Heart left ventricle (tissue), 16 donors: ENCODE measurements around the gene RALGAPA1. TPM values are rescaled to one million over a fixed set of nuclear protein-coding genes. Genes with fewer than 3 reads are reported as not detected.

Source experiments
- ATAC-seq, 4 donors: fragments of 200-7000 bp; cut with Tn5 transposase; one replicate each; pipeline ENCODE4 v1.9.1; 2020 to 2022; ENCODE audit warnings: moderate library complexity in 4 of 4, mild to moderate bottlenecking in 3 of 4, moderate number of reproducible peaks in 1 of 4
- DNase-seq, 5 donors: peaks; one replicate each; pipeline ENCODE4 v3.0.0-alpha.2; 2020
- H3K27ac ChIP-seq, 12 donors: fragments of 200-600 bp; sonication (generic) in 4 of 12; one replicate each; pipeline versions ENCODE4 v1.5.0 to v1.8.0; 2016 to 2022; ENCODE audit warnings: mild to moderate bottlenecking in 2 of 12
- H3K27me3 ChIP-seq, 9 donors: fragments of 200-600 bp; sonication (generic) in 2 of 9; one replicate each; pipeline versions ENCODE4 v1.5.1 to v1.8.0; 2016 to 2022; ENCODE audit warnings: mild to moderate bottlenecking in 3 of 9
- H3K36me3 ChIP-seq, 9 donors: fragments of 200-600 bp; sonication (generic) in 2 of 9; one replicate each; pipeline versions ENCODE4 v1.5.0 to v1.8.0; 2018 to 2022; ENCODE audit warnings: mild to moderate bottlenecking in 2 of 9
- H3K4me1 ChIP-seq, 12 donors: fragments of 200-600 bp; sonication (generic) in 4 of 12; one replicate each; pipeline versions ENCODE4 v1.5.0 to v1.8.0; 2016 to 2022; ENCODE audit warnings: mild to moderate bottlenecking in 3 of 12
- H3K4me3 ChIP-seq, 12 donors: fragments of 200-600 bp; sonication (generic) in 4 of 12; one replicate each; pipeline versions ENCODE4 v1.5.0 to v1.8.0; 2017 to 2022; ENCODE audit warnings: mild to moderate bottlenecking in 9 of 12, moderate library complexity in 4 of 12
- H3K9me3 ChIP-seq, 12 donors: fragments of 200-600 bp; sonication (generic) in 4 of 12; one replicate each; pipeline versions ENCODE4 v1.5.0 to v1.8.0; 2016 to 2022; ENCODE audit warnings: mild to moderate bottlenecking in 1 of 12
- POLR2A ChIP-seq, 2 donors: fragments of 450-650 bp; IDR thresholded peaks; one replicate each; pipeline ENCODE4 v1.6.1; 2017; ENCODE audit warnings: antibody characterized with exemption in 2 of 2, mild to moderate bottlenecking in 2 of 2, moderate library complexity in 2 of 2
- WGBS, 4 donors: extraction: QIAGEN DNeasy Blood & Tissue Kit in 2 of 4; methylation state at CpG; one replicate each; pipeline versions ENCODE4 v1.1.5 to v1.1.7; 2013 to 2018; 5-methylcytosine and 5-hydroxymethylcytosine counted together
- intact Hi-C, 10 donors: fragments of 100-400 bp; cut with DNase I; formaldehyde crosslinking; loops; one replicate each; pipeline versions ENCODE4 v1.11.1 to v1.14.2; 2022
- polyA plus RNA-seq, 2 donors: library from polyadenylated mRNA; stranded (reverse); fragments of 200-250 nt; gene quantifications; one replicate each; pipeline ENCODE4 v1.2.3, GENCODE V29; 2013
- total RNA-seq, 9 donors: library from RNA; depleted of rRNA in 2 of 9; stranded (reverse); fragments of >200 nt in 2 of 9; fragmentation: NEBNext Ultra II Directional in 3 of 9; extraction: Animal tissue kit (Norgen Biotek cat#: 25700) in 3 of 9; gene quantifications; one replicate each; pipeline versions ENCODE4 v1.1.0 to v1.2.4, GENCODE V29; 2016 to 2023
- TF ChIP-seq, protein P1 (sequence below), 12 donors: fragments of 200-600 bp; sonication (generic) in 4 of 12; IDR thresholded peaks; one replicate each; pipeline versions ENCODE4 v1.5.0 to v1.8.0; 2018 to 2022; ENCODE audit warnings: antibody characterized with exemption in 12 of 12, mild to moderate bottlenecking in 5 of 12
- donor health status: ischemic (EF 13 %, LVEDD 7.1; RV severe dilation, severe dysfunction).
- donor health status: healthy with polysubstance abuse.
- donor health status: DM: no; HTN: yes; CAD: no.
- donor health status: DM: no; HTN: no; CAD: no.
- donor health status: ischemic (EF 25% LVEDD 6.9; RV normal size, moderate dysfunction).
- donor health status: ischemic (EF 25% LVEDD 5.7; RV mildly dilated, moderate dysfunction).
- donor health status: healthy.
- donor health status: DM: yes; HTN: yes; CAD: no.
- donor health status: ischemic (EF 35%, LVEDD 5.7; RV mildly dilated, moderate dysfunction).
- donor health status: nonischemic (EF 11% LVEDD 7.7; RV severe dilation, severe dysfunction).
- donor health status: DM: yes; HTN: yes; CAD: no.
- donor health status: PGD.
- donor health status: ischemic (EF 29% LVEDD 5.4; RV normal size, mild dysfunction).
- donor health status: nonischemic (EF 23%, LVEDD 6.1; RV moderate dilation, normal function).

Gene RALGAPA1
- total and polyA plus RNA-seq, 11 donors, result 9.9 to 43.0 (median 27.8) TPM

DNA sequence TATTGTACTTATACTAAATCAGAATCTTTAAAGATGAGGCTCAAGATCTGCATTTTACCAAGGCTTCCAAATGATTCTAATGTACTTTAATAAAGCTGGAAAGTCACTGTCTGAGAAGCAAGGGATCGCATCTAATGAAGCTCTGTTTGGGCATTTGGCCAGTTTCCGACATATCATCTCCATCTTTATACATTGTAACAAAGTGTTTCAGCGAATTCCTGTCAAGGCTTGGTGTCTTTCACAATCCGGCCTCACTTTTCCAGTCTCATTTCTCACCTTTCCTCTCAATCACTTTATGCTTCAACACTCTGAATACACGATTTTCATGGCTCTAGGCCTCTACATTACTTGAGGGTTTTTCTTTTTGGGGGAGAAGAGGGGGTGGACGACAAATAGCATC, 302.6 kb downstream of the RALGAPA1 start:
- TF ChIP-seq, protein P1, sequence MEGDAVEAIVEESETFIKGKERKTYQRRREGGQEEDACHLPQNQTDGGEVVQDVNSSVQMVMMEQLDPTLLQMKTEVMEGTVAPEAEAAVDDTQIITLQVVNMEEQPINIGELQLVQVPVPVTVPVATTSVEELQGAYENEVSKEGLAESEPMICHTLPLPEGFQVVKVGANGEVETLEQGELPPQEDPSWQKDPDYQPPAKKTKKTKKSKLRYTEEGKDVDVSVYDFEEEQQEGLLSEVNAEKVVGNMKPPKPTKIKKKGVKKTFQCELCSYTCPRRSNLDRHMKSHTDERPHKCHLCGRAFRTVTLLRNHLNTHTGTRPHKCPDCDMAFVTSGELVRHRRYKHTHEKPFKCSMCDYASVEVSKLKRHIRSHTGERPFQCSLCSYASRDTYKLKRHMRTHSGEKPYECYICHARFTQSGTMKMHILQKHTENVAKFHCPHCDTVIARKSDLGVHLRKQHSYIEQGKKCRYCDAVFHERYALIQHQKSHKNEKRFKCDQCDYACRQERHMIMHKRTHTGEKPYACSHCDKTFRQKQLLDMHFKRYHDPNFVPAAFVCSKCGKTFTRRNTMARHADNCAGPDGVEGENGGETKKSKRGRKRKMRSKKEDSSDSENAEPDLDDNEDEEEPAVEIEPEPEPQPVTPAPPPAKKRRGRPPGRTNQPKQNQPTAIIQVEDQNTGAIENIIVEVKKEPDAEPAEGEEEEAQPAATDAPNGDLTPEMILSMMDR (IDR thresholded peaks at IDR 0.05), result no peak
- TF ChIP-seq POLR2A (IDR thresholded peaks at IDR 0.05), result no peak
- no peak for ATAC-seq
- no peaks in the 10 kb centered on the region for H3K4me1 ChIP-seq
- DNase-seq, result no peak
- no peak overlapping the region for H3K4me3 ChIP-seq
- intact Hi-C loops, result no loop called here
- H3K36me3 ChIP-seq, result no peaks in the 10 kb centered on the region
- 74 to 79% (median 77%) methylated on average over 6 of the region's 6 CpGs for WGBS, 4 donors
- no peak overlapping the region for H3K27ac ChIP-seq
- H3K27me3 ChIP-seq, result no peaks in the 10 kb centered on the region
- no peaks in the 10 kb centered on the region for H3K9me3 ChIP-seq

DNA sequence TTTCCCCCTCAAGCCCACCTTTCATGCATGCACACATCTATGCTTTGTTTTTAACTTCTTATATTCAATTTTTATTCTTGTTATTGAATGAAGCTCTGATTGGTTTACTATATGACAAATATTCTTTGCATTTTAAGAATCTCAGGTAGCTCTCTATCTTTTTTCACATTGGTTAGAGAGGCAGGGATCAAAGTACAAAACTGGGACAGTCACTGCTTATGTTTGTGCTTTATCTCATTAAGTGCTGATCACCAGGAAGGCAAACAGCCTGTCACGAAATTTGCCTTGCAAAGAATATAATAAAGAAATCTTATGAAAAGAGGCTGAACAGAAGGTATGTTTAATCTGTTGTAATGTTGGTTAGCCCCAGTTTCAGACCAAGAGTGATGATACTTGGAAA, 304.8 kb downstream of the RALGAPA1 start:
- intact Hi-C loops, result no loop called here
- H3K4me1 ChIP-seq, result no peaks in the 10 kb centered on the region
- H3K27ac ChIP-seq, result no peak overlapping the region
- DNase-seq, result no peak
- TF ChIP-seq POLR2A (IDR thresholded peaks at IDR 0.05), result no peak
- TF ChIP-seq, protein P1 (IDR thresholded peaks at IDR 0.05), result no peak
- ATAC-seq, result no peak
- H3K27me3 ChIP-seq, result peaks cover 0 to 4% (median 0%) of the 10 kb centered on the region in 9 donors
- 49 to 55% (median 51%) methylated on average over 1 of the region's 1 CpG for WGBS, 4 donors
- H3K4me3 ChIP-seq, result no peak overlapping the region
- no peaks in the 10 kb centered on the region for H3K36me3 ChIP-seq
- H3K9me3 ChIP-seq, result peaks cover 0 to 4% (median 0%) of the 10 kb centered on the region in 12 donors

DNA sequence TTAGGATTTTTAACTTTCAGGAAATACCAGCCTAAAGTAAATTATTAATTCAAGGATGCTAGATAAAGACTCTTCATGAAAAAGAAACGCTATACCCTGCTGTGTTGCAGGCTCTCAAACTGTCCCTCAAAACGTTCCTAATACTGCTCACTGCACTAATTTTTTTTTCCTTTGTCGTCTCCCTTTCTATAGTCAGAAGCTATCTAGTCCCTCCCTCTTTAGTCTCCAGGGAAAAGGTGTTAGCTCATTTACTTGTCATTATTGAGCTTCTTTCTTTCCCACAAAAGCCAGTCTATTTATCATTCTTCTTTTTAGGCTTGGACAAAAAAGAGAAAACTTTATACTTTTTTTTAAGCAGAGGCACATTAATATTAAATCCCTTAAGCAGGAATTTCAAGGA, 305.4 kb downstream of the RALGAPA1 start:
- H3K9me3 ChIP-seq, result peaks cover 0 to 4% (median 0%) of the 10 kb centered on the region in 12 donors
- H3K27me3 ChIP-seq, result peaks cover 0 to 4% (median 0%) of the 10 kb centered on the region in 9 donors
- 24 to 32% (median 29%) methylated on average over 3 of the region's 3 CpGs for WGBS, 4 donors
- H3K4me3 ChIP-seq, result no peak overlapping the region
- intact Hi-C loops, result no loop called here
- no peak for ATAC-seq
- no peak overlapping the region for H3K27ac ChIP-seq
- no peak for DNase-seq
- TF ChIP-seq, protein P1 (IDR thresholded peaks at IDR 0.05), result no peak
- TF ChIP-seq POLR2A (IDR thresholded peaks at IDR 0.05), result no peak
- no peaks in the 10 kb centered on the region for H3K4me1 ChIP-seq
- H3K36me3 ChIP-seq, result no peaks in the 10 kb centered on the region

DNA sequence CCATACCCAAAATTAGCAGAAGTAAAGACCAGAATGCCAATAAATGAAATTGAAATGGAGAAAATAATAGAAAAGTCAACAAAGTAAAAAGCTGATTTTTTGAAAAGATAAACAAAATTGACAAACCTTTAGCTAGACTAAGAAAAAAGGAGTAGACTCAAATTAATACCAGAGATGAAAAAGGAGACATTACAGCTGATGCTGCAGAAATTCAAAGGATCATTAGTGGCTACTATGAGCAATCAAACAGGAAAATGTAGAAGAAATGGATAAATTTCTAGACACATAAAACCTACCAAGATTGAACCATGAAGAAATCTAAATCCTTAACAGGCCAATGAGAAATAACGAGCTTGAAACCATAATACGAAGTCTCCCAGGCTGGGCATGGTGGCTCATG, 309.9 kb downstream of the RALGAPA1 start:
- Histone ChIP-seq H3K27me3 (peaks cover 0 to 4% (median 0%) of the 10 kb centered on the region in 9 donors), H3K4me3 (no peak overlapping the region), H3K27ac (no peak overlapping the region), H3K4me1 (no peaks in the 10 kb centered on the region), H3K9me3 (peaks cover 0 to 4% (median 0%) of the 10 kb centered on the region in 12 donors), H3K36me3 (no peaks in the 10 kb centered on the region)
- DNase-seq, result no peak
- no peak for ATAC-seq
- TF ChIP-seq POLR2A (IDR thresholded peaks at IDR 0.05), result no peak
- TF ChIP-seq, protein P1 (IDR thresholded peaks at IDR 0.05), result no peak
- intact Hi-C loops, result no loop called here
- 81 to 92% (median 89%) methylated on average over 2 of the region's 2 CpGs for WGBS, 4 donors
